ENCODE data around the gene RMND1.
A peak's percentile ranks its signal among the peaks of the same experiment; 100 is the strongest.
"Not testable (repeated sequence)": the region's sequence is repeated elsewhere in the genome, so short reads cannot be mapped to it uniquely, and the experiment has no call there.

RMND1 gene

GRCh38 chr6:151387175-151387970, 64.6 kb downstream of the RMND1 start:
- no peak overlapping the region for H3K27ac ChIP-seq
- H4K20me1 ChIP-seq (ENCODE audit: insufficient read depth) = no peaks in the 10 kb centered on the region
- no peak overlapping the region for H3K4me3 ChIP-seq (IDR thresholded peaks at IDR 0.05; ENCODE audit: insufficient read depth, low read depth, low read length)
- no peaks in the 10 kb centered on the region for H3K36me3 ChIP-seq (ENCODE audit: insufficient read depth)
- H3K4me2 ChIP-seq = no peak overlapping the region
- peaks cover 77% of the 10 kb centered on the region for H3K79me2 ChIP-seq (ENCODE audit: insufficient read depth, low read depth)
- peaks cover 37% of the 10 kb centered on the region for H3K4me1 ChIP-seq (ENCODE audit: low read depth, poor library complexity, severe bottlenecking)
- H3K27me3 ChIP-seq (ENCODE audit: insufficient read depth, low read depth) = no peaks in the 10 kb centered on the region
- TF ChIP-seq CTCF (conservative IDR thresholded peaks at IDR 0.05; ENCODE audit: low read depth, low read length) = no peak
- H3K9ac ChIP-seq = no peak overlapping the region
- no peak overlapping the region for H2AFZ ChIP-seq (ENCODE audit: low read depth)

GRCh38 chr6:151385177-151385576, 66.7 kb downstream of the RMND1 start:
- Histone ChIP-seq H3K27ac (no peak overlapping the region), H3K27me3 (ENCODE audit: insufficient read depth, low read depth) (no peaks in the 10 kb centered on the region), H3K36me3 (ENCODE audit: insufficient read depth) (no peaks in the 10 kb centered on the region), H3K4me2 (no peak overlapping the region), H3K79me2 (ENCODE audit: insufficient read depth, low read depth) (peaks cover 85% of the 10 kb centered on the region), H2AFZ (ENCODE audit: low read depth) (no peak overlapping the region), H4K20me1 (ENCODE audit: insufficient read depth) (no peaks in the 10 kb centered on the region), H3K9ac (no peak overlapping the region), H3K4me1 (ENCODE audit: low read depth, poor library complexity, severe bottlenecking) (peaks cover 55% of the 10 kb centered on the region), H3K4me3 (IDR thresholded peaks at IDR 0.05; ENCODE audit: insufficient read depth, low read depth, low read length) (no peak overlapping the region)
- TF ChIP-seq CTCF (conservative IDR thresholded peaks at IDR 0.05; ENCODE audit: low read depth, low read length) = no peak

GRCh38 chr6:151384151-151384550, 67.8 kb downstream of the RMND1 start:
- H3K27ac ChIP-seq = no peak overlapping the region
- peaks cover 89% of the 10 kb centered on the region for H3K79me2 ChIP-seq (ENCODE audit: insufficient read depth, low read depth)
- H4K20me1 ChIP-seq (ENCODE audit: insufficient read depth) = no peaks in the 10 kb centered on the region
- no peaks in the 10 kb centered on the region for H3K27me3 ChIP-seq (ENCODE audit: insufficient read depth, low read depth)
- no peak for TF ChIP-seq CTCF (conservative IDR thresholded peaks at IDR 0.05; ENCODE audit: low read depth, low read length)
- no peak overlapping the region for H3K4me2 ChIP-seq
- H3K9ac ChIP-seq = no peak overlapping the region
- no peak overlapping the region for H2AFZ ChIP-seq (ENCODE audit: low read depth)
- H3K36me3 ChIP-seq (ENCODE audit: insufficient read depth) = no peaks in the 10 kb centered on the region
- no peak overlapping the region for H3K4me3 ChIP-seq (IDR thresholded peaks at IDR 0.05; ENCODE audit: insufficient read depth, low read depth, low read length)
- H3K4me1 ChIP-seq (ENCODE audit: low read depth, poor library complexity, severe bottlenecking) = peaks cover 64% of the 10 kb centered on the region

GRCh38 chr6:151382631-151383030, 69.3 kb downstream of the RMND1 start:
- Histone ChIP-seq H3K4me1 (ENCODE audit: low read depth, poor library complexity, severe bottlenecking) (peaks cover 65% of the 10 kb centered on the region), H3K79me2 (ENCODE audit: insufficient read depth, low read depth) (peaks cover 89% of the 10 kb centered on the region)
- not testable (repeated sequence) for H2AFZ ChIP-seq (ENCODE audit: low read depth); H3K27ac ChIP-seq; H4K20me1 ChIP-seq (ENCODE audit: insufficient read depth); H3K4me3 ChIP-seq (IDR thresholded peaks at IDR 0.05; ENCODE audit: insufficient read depth, low read depth, low read length); H3K27me3 ChIP-seq (ENCODE audit: insufficient read depth, low read depth); H3K9ac ChIP-seq; H3K36me3 ChIP-seq (ENCODE audit: insufficient read depth); H3K4me2 ChIP-seq

GRCh38 chr6:151381722-151382121, 70.2 kb downstream of the RMND1 start:
- Histone ChIP-seq H3K79me2 (ENCODE audit: insufficient read depth, low read depth) (peaks cover 89% of the 10 kb centered on the region), H3K9ac (no peak overlapping the region), H4K20me1 (ENCODE audit: insufficient read depth) (no peaks in the 10 kb centered on the region), H2AFZ (ENCODE audit: low read depth) (no peak overlapping the region), H3K4me3 (IDR thresholded peaks at IDR 0.05; ENCODE audit: insufficient read depth, low read depth, low read length) (no peak overlapping the region), H3K36me3 (ENCODE audit: insufficient read depth) (no peaks in the 10 kb centered on the region), H3K27ac (peak overlapping the region; percentile 93; the same call in 1 of the 2 replicates), H3K4me1 (ENCODE audit: low read depth, poor library complexity, severe bottlenecking) (peaks cover 71% of the 10 kb centered on the region), H3K27me3 (ENCODE audit: insufficient read depth, low read depth) (no peaks in the 10 kb centered on the region), H3K4me2 (peak overlapping the region; percentile 29; the same call in 1 of the 2 replicates)
- no peak for TF ChIP-seq CTCF (conservative IDR thresholded peaks at IDR 0.05; ENCODE audit: low read depth, low read length)
